Ectodermal cell (in vitro differentiated cells): ENCODE results near the gene OR2F1.

ENCODE experiments used
- H3K27ac ChIP-seq: 2 replicates; pipeline ENCODE4 v1.7.0; 2013; ENCODE audit warnings: mild to moderate bottlenecking, low read depth, low read length; ENCODE audit not compliant: insufficient read depth, poor library complexity, severe bottlenecking
- H3K27me3 ChIP-seq: 2 replicates; pipeline ENCODE4 v1.7.0; 2013; ENCODE audit warnings: mild to moderate bottlenecking, low read length; ENCODE audit not compliant: insufficient read depth, control insufficient read depth, poor library complexity, severe bottlenecking
- H3K36me3 ChIP-seq: one replicate; pipeline ENCODE4 v1.7.0; 2013; ENCODE audit warnings: low read length; ENCODE audit not compliant: control insufficient read depth, insufficient read depth
- H3K4me1 ChIP-seq: one replicate; pipeline ENCODE4 v1.7.0; 2013; ENCODE audit warnings: low read length; ENCODE audit not compliant: control insufficient read depth, insufficient read depth
- H3K4me3 ChIP-seq: 2 replicates; pipeline ENCODE4 v1.7.0; 2013; ENCODE audit warnings: low read depth, low read length, control low read depth; ENCODE audit not compliant: insufficient read depth
- H3K9me3 ChIP-seq: 2 replicates; pipeline ENCODE4 v1.7.0; 2013; ENCODE audit warnings: mild to moderate bottlenecking, low read length, moderate library complexity; ENCODE audit not compliant: control insufficient read depth
- WGBS, 2 experiments: methylation state at CpG; one replicate each; pipeline ENCODE4 v1.1.7; 2013; ENCODE audit warnings: missing lambda C conversion rate in 2 of 2; 5-methylcytosine and 5-hydroxymethylcytosine counted together

OR2F1 gene

DNA sequence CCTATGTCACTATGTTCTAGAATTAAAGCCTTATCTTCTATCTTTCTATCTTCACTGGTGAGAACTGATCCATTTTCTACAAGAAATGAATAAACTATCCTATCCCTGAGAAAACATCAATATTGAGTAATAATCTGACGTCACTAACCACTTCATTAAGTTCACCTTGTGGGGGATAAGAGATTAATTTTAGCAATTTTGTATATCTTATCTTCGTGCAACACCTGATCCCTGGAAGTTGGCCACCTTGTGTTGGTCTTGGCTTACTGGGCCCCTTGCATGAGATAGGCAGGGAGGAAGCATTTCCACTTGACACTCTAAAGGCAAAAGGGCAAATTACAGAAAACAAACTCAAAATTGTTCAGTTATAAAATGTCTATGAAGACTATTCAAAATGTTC is 25.4 kb downstream of the OR2F1 start:
- Histone ChIP-seq H3K36me3 (no peaks in the 10 kb centered on the region), H3K4me3 (no peak overlapping the region), H3K4me1 (no peaks in the 10 kb centered on the region), H3K27me3 (no peaks in the 10 kb centered on the region), H3K9me3 (no peaks in the 10 kb centered on the region), H3K27ac (no peak overlapping the region)
- WGBS, 2 experiments, result 79 to 89% methylated on average over 1 to 2 of the region's 2 CpGs

DNA sequence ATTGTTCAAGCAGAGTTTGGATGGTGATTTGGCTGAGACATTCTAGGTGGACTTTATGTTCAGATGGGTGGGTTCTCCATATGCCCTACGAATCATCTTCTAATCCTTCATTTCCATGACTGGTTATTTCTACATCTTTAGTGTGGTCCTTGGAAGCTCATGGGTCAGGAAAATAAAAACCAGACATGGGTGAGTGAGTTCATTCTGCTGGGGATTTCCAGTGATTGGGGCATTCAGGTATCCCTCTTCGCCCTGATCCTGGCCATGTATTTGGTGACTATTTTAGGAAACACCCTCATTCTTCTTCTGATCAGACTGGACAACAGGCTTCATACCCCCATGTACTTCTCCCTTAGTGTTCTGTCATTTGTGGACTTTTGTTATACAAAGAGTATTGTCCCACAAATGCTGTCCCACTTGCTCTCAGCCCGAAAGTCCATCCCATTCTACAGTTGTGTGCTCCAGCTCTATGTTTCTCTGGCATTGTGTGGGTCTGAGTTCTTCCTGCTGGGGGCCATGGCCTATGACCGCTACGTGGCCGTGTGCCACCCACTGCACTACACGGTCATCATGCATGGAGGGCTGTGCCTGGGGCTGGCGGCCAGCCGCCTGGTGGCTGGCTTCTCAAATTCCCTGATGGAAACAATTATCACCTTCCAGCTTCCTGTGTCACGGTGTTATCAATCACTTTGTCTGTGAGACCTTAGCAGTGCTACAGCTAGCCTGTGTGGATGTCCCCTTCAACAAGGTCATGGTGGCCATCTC is 26.3 kb downstream of the OR2F1 start:
- WGBS, 2 experiments, result 93 to 95% methylated on average over 9 to 10 of the region's 10 CpGs

DNA sequence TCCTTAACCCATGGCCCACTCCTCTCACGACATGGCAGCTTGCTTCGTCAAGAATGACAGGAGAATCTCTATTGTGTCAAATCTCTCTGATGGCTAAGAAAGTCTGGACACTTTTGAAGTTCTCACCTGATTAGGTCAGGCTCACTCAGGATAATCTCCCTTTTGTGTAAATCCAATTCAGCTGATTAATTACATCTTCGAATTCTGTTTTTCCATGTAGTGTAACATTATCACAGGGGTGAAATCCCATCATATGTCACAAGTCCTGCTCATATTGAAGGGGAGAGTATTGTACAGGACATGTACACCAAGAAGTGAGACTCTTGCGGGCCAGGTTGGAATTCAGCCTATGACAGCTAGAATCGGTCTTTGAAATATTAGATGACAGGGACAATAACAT is 29.3 kb downstream of the OR2F1 start:
- no peaks in the 10 kb centered on the region for H3K9me3 ChIP-seq

More for the DNA sequence above, 26.3 kb downstream of the OR2F1 start:
- Histone ChIP-seq H3K9me3 (no peaks in the 10 kb centered on the region), H3K4me3 (no peak overlapping the region), H3K36me3 (no peaks in the 10 kb centered on the region), H3K4me1 (no peaks in the 10 kb centered on the region), H3K27me3 (no peaks in the 10 kb centered on the region), H3K27ac (no peak overlapping the region)

DNA sequence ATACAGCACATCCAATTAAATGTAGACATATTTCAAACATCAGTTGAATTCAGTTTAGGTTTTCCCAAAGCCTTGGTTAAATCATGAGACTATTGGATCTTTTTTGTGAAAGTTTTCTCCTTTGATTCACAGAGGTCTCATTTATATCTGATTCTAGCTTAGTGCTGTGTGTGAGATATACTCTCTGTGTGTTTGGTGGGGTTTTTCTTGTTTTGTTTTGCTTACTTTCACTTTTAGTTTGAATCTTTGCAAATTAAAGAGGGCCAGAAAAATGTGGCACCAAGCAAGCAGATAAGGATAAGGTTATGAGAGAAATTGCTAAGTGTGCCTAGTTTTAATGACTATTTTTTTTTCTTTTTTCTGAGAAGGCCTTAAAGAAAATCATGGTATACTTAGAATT is 32.9 kb downstream of the OR2F1 start:
- Histone ChIP-seq H3K36me3 (no peaks in the 10 kb centered on the region), H3K4me1 (no peaks in the 10 kb centered on the region), H3K4me3 (no peak overlapping the region), H3K9me3 (no peaks in the 10 kb centered on the region), H3K27me3 (no peaks in the 10 kb centered on the region), H3K27ac (no peak overlapping the region)

More for the DNA sequence above, 29.3 kb downstream of the OR2F1 start:
- Histone ChIP-seq H3K27ac (no peak overlapping the region), H3K4me3 (no peak overlapping the region), H3K36me3 (no peaks in the 10 kb centered on the region), H3K4me1 (no peaks in the 10 kb centered on the region), H3K27me3 (no peaks in the 10 kb centered on the region)
- WGBS, 2 experiments, result 93 to 94% methylated on average over 4 to 5 of the region's 5 CpGs

DNA sequence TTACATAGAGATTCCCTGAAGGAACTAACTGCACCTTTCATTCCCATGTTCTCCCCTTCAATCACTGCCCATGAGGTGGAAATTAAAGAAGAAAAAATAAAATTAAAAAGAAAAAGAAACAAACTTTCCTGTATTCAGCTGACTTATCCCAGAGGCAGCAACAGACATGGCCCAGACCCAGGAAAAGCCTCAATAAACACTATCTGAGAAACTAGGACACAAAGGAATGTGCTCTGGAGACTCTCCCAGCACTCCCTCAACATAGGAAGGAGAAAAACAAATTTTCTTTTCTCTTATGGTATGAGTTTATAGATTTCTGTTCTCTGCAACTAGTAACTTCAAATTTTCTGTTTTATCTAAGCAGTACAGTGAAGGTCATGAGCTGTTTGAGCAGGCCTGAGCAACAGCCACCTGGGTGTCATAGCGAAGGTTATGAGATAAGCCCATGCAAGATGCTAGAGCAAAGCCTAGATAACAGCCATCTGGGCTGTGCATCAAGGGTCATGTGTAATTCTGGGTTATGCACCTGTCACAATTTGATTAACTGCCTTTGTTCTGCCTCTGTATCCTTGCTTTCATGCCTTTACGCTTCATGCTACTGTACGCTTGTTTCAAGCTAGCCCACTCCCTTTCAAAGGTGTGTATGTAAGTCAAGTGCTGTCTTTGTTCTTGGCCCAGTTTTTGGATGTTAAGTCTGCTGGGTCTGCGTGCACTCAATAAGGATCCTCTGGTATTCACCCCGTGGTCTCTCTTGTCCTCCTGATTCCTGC is 34.5 kb downstream of the OR2F1 start:
- Histone ChIP-seq H3K36me3 (no peaks in the 10 kb centered on the region), H3K27me3 (no peaks in the 10 kb centered on the region), H3K27ac (no peak overlapping the region), H3K4me3 (no peak overlapping the region), H3K9me3 (no peaks in the 10 kb centered on the region), H3K4me1 (no peaks in the 10 kb centered on the region)
- WGBS, 2 experiments, result 93% methylated on average over 5 of the region's 5 CpGs

GRCh38 chr7:143992670-143993069 is 38.0 kb downstream of the OR2F1 start:
- Histone ChIP-seq H3K27me3 (no peaks in the 10 kb centered on the region), H3K36me3 (no peaks in the 10 kb centered on the region), H3K9me3 (no peaks in the 10 kb centered on the region), H3K27ac (no peak overlapping the region), H3K4me1 (no peaks in the 10 kb centered on the region), H3K4me3 (no peak overlapping the region)

DNA sequence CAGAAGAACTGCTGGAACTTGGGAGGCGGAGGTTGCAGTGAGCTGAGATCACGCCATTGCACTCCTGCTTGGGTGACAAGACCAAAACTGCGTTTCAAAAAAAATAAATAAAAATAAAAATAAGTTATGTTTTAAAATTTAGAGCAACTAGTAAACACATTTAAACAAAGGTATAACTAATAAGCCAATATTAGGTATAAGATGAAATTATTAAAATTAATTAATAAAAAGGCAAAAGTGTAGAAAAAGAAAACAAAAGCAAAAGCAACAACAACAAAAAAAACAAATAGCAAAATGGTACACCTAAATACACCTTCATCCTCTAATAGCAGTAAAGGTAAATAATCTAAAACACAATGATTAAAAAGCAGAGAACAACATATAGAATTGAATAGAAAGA is 39.3 kb downstream of the OR2F1 start:
- 100% methylated on average over 2 of the region's 3 CpGs for WGBS, 2 experiments
- no peak overlapping the region for H3K27ac ChIP-seq
- H3K4me1 ChIP-seq, result no peaks in the 10 kb centered on the region
- H3K27me3 ChIP-seq, result no peaks in the 10 kb centered on the region
- H3K4me3 ChIP-seq, result no peak overlapping the region
- H3K9me3 ChIP-seq, result no peaks in the 10 kb centered on the region
- no peaks in the 10 kb centered on the region for H3K36me3 ChIP-seq

- no peak within 1 kb of the TSS for H3K27ac ChIP-seq
- H3K4me1 ChIP-seq, result no peaks in the 10 kb centered on the region
- no peaks in the 10 kb centered on the region for H3K27me3 ChIP-seq
- no peaks in the 10 kb centered on the region for H3K36me3 ChIP-seq
- no peaks in the 10 kb centered on the region for H3K9me3 ChIP-seq
- 87 to 96% methylated on average over 4 of the region's 4 CpGs for WGBS, 2 experiments
- no peak within 1 kb of the TSS for H3K4me3 ChIP-seq
These were observed 45.4 kb downstream of the OR2F1 start, which contains the start of gene OR6B1 for GRCh38 chr7:144000020-144000419. OR6B1 (plus strand) TSS chr7:144000320; CDS start chr7:144003997, 3,677 bp downstream.

DNA sequence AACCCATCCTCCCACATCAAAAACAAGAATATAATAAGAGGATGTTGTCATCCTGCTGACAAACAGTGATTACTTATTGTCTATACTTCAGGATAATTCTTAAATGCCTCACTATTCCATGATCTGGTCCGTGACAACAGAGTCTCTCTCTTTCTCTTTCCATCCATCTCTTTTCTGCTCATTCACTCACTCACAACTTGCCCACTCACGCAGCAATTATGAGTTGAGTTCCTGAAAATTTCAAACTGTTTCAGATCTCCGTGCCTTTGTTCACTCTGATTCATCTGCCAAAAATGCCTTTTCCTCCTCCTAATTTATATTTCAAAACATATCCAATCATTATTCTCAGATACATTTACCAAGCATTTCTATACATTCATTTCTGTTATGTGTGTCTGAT is 46.9 kb downstream of the OR2F1 start:
- Histone ChIP-seq H3K4me3 (no peak overlapping the region), H3K27me3 (no peaks in the 10 kb centered on the region), H3K27ac (no peak overlapping the region), H3K36me3 (no peaks in the 10 kb centered on the region), H3K4me1 (no peaks in the 10 kb centered on the region), H3K9me3 (no peaks in the 10 kb centered on the region)
- WGBS, 2 experiments, result 90 to 94% methylated on average over 3 of the region's 3 CpGs

GRCh38 chr7:144004703-144005102 is 50.1 kb downstream of the OR2F1 start:
- Histone ChIP-seq H3K36me3 (no peaks in the 10 kb centered on the region), H3K4me1 (no peaks in the 10 kb centered on the region), H3K27me3 (no peaks in the 10 kb centered on the region), H3K9me3 (no peaks in the 10 kb centered on the region), H3K4me3 (no peak overlapping the region), H3K27ac (no peak overlapping the region)
- 89 to 93% methylated on average over 5 of the region's 5 CpGs for WGBS, 2 experiments
